Mesothelial cell of epicardium (in vitro differentiated cells): Measurements from ENCODE around the gene LTK. TPM values are rescaled to one million over a fixed set of nuclear protein-coding genes. Genes with fewer than 3 reads are reported as not detected.
A peak's percentile ranks its signal among the peaks of the same experiment; 100 is the strongest.

Experiments
- DNase-seq, 2 experiments: peaks; one replicate each; pipeline ENCODE4 v3.0.0; 2021; ENCODE audit warnings: low spot score in 2 of 2; ENCODE audit not compliant: unreplicated experiment in 2 of 2
- H3K27ac Mint-ChIP-seq: 2 replicates; pipeline ENCODE4 v1.8.0; 2021; ENCODE audit warnings: mixed read lengths
- H3K27me3 Mint-ChIP-seq: 2 replicates; pipeline ENCODE4 v1.8.0; 2021; ENCODE audit warnings: low read depth, mixed read lengths
- H3K36me3 Mint-ChIP-seq: 2 replicates; pipeline ENCODE4 v1.8.0; 2021; ENCODE audit warnings: mixed read lengths
- H3K4me1 Mint-ChIP-seq: 2 replicates; pipeline ENCODE4 v1.8.0; 2021; ENCODE audit warnings: mixed read lengths
- H3K4me3 Mint-ChIP-seq: 2 replicates; pipeline ENCODE4 v1.8.0; 2021; ENCODE audit warnings: mild to moderate bottlenecking, moderate library complexity, mixed read lengths
- H3K9me3 Mint-ChIP-seq: 2 replicates; pipeline ENCODE4 v1.8.0; 2021; ENCODE audit warnings: mixed read lengths
- total RNA-seq: library from RNA; stranded (reverse); gene quantifications from 3 replicates; pipeline ENCODE4 v1.2.1, GENCODE V29; 2021
- TF ChIP-seq, protein P1 (sequence below): fragments of 200-600 bp; sonication (generic); IDR thresholded peaks from one replicate; pipeline ENCODE4 v1.5.0; 2021; ENCODE audit warnings: antibody characterized with exemption; ENCODE audit not compliant: unreplicated experiment

The LTK gene
- 0.91 to 1.2 TPM (median 1.0 TPM) in 3 replicates for total RNA-seq

- H3K4me1 Mint-ChIP-seq: peaks cover 20% of the 10 kb centered on the region
These were observed at the start of gene LTK for GRCh38 chr15:41513506-41514227. LTK (minus strand) TSS chr15:41513827; CDS start chr15:41513709, 118 bp downstream.

DNA sequence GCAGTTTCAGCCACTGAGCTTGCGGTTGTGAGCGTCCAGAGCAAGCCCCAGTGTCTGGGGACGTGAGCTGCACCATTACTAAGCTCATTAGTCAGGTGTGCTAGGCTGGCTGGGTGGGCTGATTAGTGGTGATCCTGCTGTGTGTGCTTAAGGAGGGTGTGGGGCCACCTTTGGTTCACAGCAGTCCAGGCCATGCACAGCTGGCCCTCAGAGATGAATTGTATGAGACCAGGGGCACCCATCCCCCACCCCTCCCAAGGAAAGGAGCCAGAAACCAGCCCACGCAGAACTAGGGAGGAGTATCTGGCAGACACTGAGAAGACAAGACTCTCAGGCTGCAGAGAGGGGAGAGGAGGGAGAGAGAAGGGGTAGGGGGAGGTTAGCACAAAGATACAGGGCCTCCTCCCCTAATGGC lies 49.2 kb upstream of the LTK start:
- no peaks in the 10 kb centered on the region for H3K9me3 Mint-ChIP-seq

More at GRCh38 chr15:41513506-41514227, at the start of gene LTK:
- H3K27ac Mint-ChIP-seq: no peak within 1 kb of the TSS
- H3K36me3 Mint-ChIP-seq: peaks cover 17% of the 10 kb centered on the region
- H3K27me3 Mint-ChIP-seq: peaks cover 50% of the 10 kb centered on the region
- no peak for DNase-seq
- no peaks in the 10 kb centered on the region for H3K9me3 Mint-ChIP-seq
- peak within 1 kb of the TSS; percentile 69 for H3K4me3 Mint-ChIP-seq
- TF ChIP-seq, protein P1, sequence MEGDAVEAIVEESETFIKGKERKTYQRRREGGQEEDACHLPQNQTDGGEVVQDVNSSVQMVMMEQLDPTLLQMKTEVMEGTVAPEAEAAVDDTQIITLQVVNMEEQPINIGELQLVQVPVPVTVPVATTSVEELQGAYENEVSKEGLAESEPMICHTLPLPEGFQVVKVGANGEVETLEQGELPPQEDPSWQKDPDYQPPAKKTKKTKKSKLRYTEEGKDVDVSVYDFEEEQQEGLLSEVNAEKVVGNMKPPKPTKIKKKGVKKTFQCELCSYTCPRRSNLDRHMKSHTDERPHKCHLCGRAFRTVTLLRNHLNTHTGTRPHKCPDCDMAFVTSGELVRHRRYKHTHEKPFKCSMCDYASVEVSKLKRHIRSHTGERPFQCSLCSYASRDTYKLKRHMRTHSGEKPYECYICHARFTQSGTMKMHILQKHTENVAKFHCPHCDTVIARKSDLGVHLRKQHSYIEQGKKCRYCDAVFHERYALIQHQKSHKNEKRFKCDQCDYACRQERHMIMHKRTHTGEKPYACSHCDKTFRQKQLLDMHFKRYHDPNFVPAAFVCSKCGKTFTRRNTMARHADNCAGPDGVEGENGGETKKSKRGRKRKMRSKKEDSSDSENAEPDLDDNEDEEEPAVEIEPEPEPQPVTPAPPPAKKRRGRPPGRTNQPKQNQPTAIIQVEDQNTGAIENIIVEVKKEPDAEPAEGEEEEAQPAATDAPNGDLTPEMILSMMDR: no peak

GRCh38 chr15:41562244-41562643 lies 48.6 kb upstream of the LTK start:
- TF ChIP-seq, protein P1: no peak
- DNase-seq: no peak
- no peaks in the 10 kb centered on the region for H3K27me3 Mint-ChIP-seq
- peak overlapping the region; percentile 31 for H3K4me3 Mint-ChIP-seq
- H3K36me3 Mint-ChIP-seq: no peaks in the 10 kb centered on the region
- peak overlapping the region; percentile 92 for H3K27ac Mint-ChIP-seq
- peaks cover 80% of the 10 kb centered on the region for H3K4me1 Mint-ChIP-seq
- H3K9me3 Mint-ChIP-seq: no peaks in the 10 kb centered on the region

More for the DNA sequence above, 49.2 kb upstream of the LTK start:
- H3K4me3 Mint-ChIP-seq: peak overlapping the region; percentile 31
- H3K36me3 Mint-ChIP-seq: no peaks in the 10 kb centered on the region
- peaks cover 82% of the 10 kb centered on the region for H3K4me1 Mint-ChIP-seq
- H3K27me3 Mint-ChIP-seq: no peaks in the 10 kb centered on the region
- peak overlapping the region; percentile 92 for H3K27ac Mint-ChIP-seq
- DNase-seq: peak in 1 of 2 experiments; percentile 54
- TF ChIP-seq, protein P1: no peak

DNA sequence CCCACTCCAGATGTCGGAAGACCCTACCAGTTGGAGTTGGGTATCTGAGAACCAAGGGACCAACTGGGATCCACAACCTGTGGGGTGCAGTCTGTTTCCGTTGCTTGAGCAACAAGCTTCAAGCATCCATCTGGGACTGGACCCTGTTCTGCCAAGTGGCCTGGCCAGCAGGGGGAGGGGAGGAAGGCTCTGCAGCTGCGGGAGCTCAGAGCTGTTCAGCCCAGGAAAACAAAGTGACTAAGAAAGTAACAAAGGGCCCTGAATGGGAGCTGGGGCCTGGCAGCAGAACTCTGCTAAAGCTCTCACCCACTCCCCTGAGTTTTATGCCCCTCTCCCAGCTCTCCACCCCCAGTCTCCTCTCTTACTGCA lies 48.1 kb upstream of the LTK start:
- peak overlapping the region; percentile 34 for H3K27ac Mint-ChIP-seq
- H3K27me3 Mint-ChIP-seq: no peaks in the 10 kb centered on the region
- peaks cover 78% of the 10 kb centered on the region for H3K4me1 Mint-ChIP-seq
- no peaks in the 10 kb centered on the region for H3K36me3 Mint-ChIP-seq
- H3K4me3 Mint-ChIP-seq: peak overlapping the region; percentile 28
- no peaks in the 10 kb centered on the region for H3K9me3 Mint-ChIP-seq
- TF ChIP-seq, protein P1: no peak
- no peak for DNase-seq

DNA sequence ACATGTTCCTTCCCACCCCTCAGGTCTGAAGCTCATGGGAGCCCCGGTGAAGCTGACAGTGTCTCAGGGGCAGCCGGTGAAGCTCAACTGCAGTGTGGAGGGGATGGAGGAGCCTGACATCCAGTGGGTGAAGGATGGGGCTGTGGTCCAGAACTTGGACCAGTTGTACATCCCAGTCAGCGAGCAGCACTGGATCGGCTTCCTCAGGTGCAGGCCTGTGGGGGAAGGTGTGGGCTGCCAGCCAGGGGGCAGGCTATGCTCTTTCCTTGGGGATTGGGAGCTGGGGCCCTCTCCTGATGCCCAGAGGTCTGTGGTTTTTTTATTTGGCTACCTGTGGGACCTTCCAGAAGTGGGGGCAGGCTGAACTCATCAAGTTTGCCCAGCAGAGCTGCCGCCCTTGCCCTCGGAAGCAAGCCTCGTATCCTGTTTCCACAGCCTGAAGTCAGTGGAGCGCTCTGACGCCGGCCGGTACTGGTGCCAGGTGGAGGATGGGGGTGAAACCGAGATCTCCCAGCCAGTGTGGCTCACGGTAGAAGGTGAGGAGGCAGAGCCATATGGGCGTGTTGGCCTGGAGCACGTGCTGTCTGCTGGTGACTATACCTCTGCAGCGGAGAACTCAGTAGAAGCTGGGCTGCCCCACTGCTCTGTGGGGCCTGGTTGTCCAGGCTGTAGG lies 47.6 kb upstream of the LTK start:
- TF ChIP-seq, protein P1: no peak
- H3K4me3 Mint-ChIP-seq: peak overlapping the region; percentile 83
- no peaks in the 10 kb centered on the region for H3K9me3 Mint-ChIP-seq
- DNase-seq: no peak
- peak overlapping the region; percentile 34 for H3K27ac Mint-ChIP-seq
- H3K27me3 Mint-ChIP-seq: no peaks in the 10 kb centered on the region
- H3K4me1 Mint-ChIP-seq: peaks cover 73% of the 10 kb centered on the region
- no peaks in the 10 kb centered on the region for H3K36me3 Mint-ChIP-seq
